OCI-M2 (cell line): ENCODE results near the gene HUS1B.

Experiments used
- DNase-seq: peaks from one replicate; lab custom pipeline; 2025; ENCODE audit not compliant: unreplicated experiment; lab: John Stamatoyannopoulos, UW

The HUS1B gene

GRCh38 chr6:624979-625378 is 31.9 kb downstream of the HUS1B start:
- no peak for DNase-seq

GRCh38 chr6:622462-622861 is 34.4 kb downstream of the HUS1B start:
- no peak for DNase-seq

DNA sequence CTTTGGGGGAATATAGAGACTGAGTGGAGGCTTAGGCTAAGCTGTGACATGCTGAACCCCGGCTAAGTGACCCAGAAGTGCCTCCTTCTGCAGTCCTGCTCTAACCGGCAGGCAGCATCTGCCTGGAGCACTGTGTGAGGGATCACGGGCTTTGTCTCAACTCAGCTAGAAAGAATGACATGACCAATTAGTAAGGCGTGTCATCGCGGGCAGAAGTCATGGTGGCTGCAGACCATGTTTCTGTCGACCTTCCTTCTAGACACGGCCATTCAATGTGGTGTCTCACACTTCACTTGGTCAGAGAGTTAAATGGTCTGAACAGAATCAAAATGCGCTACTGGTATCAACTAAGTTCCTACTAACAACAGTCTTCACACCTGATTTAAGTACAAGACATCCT is 35.0 kb downstream of the HUS1B start:
- no peak for DNase-seq

- DNase-seq = no peak
These were observed 36.0 kb downstream of the HUS1B start for GRCh38 chr6:620950-621349.

DNA sequence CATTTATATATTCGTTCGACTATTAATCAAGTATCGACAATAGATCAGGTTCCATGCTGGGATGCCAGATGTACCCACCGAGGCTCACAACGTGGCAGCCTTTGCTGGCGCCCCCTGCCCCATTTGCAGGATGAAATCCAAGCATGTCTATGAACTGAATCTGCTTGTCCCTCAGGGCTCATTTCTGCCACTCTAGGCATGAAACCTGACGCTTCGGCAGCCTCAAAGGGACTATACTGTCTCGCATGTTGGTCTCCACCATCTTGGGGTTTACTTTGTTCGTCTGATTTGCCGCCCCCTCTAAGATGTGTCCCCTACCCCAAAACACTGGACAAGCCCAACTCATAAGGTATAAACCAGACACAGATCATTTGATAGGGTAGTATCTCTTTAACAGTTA is 36.7 kb downstream of the HUS1B start:
- DNase-seq = no peak

DNA sequence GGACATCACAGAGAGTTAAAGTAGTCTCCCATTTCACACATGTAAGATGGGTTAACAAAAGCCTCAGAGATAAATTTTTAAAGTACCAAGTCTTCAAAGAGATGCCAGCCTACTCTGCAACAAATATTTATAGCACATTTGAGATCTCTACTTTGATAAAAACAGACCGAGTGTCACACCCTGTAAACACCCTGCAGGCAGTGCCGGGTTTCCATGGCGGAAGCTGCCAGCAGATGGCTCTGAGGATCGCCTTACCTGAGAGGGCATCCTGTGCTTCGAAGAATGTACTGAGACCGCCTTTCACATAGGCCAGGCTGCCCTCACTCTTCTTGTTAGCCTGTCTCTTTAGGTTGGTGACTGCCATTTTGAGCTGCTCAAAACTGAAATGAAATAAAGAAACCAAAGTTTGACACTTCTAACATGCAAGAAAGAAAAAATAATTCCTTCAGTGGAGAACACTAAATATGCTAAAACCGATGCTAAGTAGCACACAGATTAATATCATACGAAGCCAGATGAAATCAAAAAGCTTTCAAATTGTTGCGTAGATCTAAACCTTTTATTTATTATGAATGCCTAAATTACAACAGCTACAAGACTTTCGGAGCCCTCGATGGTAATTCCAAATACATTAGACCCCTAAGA is 39.3 kb downstream of the HUS1B start:
- DNase-seq = no peak

DNA sequence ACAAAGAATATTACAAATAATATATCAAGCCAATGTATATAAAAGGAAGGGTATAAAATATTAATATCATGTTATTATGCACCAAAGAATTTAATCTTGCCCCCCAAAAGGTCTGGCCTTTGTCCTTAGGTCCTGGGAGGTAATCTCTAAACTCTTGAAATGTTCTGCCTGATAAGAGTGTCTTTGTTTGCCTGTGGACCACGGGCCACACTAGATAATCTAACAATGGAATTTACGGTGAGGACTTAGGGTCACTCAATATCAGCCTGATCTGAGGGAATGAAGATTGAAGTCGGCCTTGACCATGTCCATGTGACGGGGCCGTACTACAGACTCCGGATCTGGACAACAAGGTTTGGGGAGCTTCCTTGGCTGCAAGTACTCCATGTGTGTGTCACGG is 42.9 kb downstream of the HUS1B start:
- no peak for DNase-seq

GRCh38 chr6:611928-612327 is 45.0 kb downstream of the HUS1B start:
- no peak for DNase-seq

- DNase-seq = no peak
These were observed 46.0 kb downstream of the HUS1B start for GRCh38 chr6:610882-611281.

GRCh38 chr6:609905-610304 is 47.0 kb downstream of the HUS1B start:
- DNase-seq = no peak

GRCh38 chr6:606829-607379 is 50.0 kb downstream of the HUS1B start:
- no peak for DNase-seq
